DND-41 (cell line): ENCODE results near the gene GSN.

Source experiments
- EZH2 ChIP-seq: IDR thresholded peaks from 3 replicates; pipeline ENCODE4 v1.6.1; 2012; ENCODE audit warnings: borderline replicate concordance, low read depth, mild to moderate bottlenecking, moderate library complexity, low read length, inconsistent platforms; ENCODE audit not compliant: severe bottlenecking
- TF ChIP-seq, protein P1 (sequence below): IDR thresholded peaks from 2 replicates; pipeline ENCODE4 v1.5.1; 2012; ENCODE audit warnings: borderline replicate concordance, low read length, moderate library complexity, mild to moderate bottlenecking; ENCODE audit not compliant: poor library complexity, severe bottlenecking; ENCODE audit errors: extremely low read depth

DNA sequence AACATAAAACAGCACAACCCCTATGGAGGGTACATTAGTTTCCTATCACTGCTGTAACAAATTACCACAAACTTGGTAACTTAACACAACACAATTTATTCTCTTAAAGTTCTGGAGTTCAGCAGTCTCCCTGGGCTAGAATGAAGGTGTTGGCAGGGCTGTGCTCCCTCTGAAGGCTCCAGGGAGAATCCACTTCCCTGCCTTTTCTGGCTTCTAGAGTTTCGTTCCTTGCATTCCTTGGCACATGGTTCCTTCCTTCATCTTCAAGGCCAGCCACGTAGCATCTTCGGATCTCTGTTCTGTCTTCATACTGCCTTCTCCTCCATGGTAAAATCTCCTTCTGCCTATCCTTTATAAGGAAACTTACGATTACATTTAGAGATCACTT, 25.0 kb upstream of the GSN start:
- TF ChIP-seq, protein P1, sequence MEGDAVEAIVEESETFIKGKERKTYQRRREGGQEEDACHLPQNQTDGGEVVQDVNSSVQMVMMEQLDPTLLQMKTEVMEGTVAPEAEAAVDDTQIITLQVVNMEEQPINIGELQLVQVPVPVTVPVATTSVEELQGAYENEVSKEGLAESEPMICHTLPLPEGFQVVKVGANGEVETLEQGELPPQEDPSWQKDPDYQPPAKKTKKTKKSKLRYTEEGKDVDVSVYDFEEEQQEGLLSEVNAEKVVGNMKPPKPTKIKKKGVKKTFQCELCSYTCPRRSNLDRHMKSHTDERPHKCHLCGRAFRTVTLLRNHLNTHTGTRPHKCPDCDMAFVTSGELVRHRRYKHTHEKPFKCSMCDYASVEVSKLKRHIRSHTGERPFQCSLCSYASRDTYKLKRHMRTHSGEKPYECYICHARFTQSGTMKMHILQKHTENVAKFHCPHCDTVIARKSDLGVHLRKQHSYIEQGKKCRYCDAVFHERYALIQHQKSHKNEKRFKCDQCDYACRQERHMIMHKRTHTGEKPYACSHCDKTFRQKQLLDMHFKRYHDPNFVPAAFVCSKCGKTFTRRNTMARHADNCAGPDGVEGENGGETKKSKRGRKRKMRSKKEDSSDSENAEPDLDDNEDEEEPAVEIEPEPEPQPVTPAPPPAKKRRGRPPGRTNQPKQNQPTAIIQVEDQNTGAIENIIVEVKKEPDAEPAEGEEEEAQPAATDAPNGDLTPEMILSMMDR: no peak
- no peak for TF ChIP-seq EZH2
